GM12878 (cell line): Measurements from ENCODE around the gene RYR2. TPM values are rescaled to one million over a fixed set of nuclear protein-coding genes. Genes with fewer than 3 reads are reported as not detected.

ENCODE experiments used
- ATAC-seq: fragments of 200-7000 bp; cut with Tn5 transposase; 3 replicates; pipeline ENCODE4 v1.9.1; 2020; ENCODE audit warnings: mild to moderate bottlenecking, moderate library complexity
- BruUV-seq: library from RNA; stranded (reverse); fragments of 400-500 nt; replicated peaks from 2 replicates; lab custom pipeline; 2021; lab: Mats Ljungman, UMichigan
- CTCF ChIA-PET: fragments of 300-600 bp; sonication (Branson Sonifier 250); formaldehyde crosslinking; extraction: SDS; loops from one replicate; lab custom pipeline; 2021; ENCODE audit warnings: inconsistent platforms; lab: Yijun Ruan, JAX
- POLR2A ChIA-PET: fragments of 350-600 bp; formaldehyde crosslinking; extraction: SDS; loops from one replicate; lab custom pipeline; 2021; ENCODE audit warnings: inconsistent platforms; lab: Charles Lee
- RAD21 ChIA-PET: fragments of 300-600 bp; sonication (Branson Sonifier 250); formaldehyde crosslinking; loops from one replicate; lab custom pipeline; 2023; ENCODE audit warnings: antibody characterized with exemption; ENCODE audit not compliant: unreplicated experiment; lab: Charles Lee
- SMC1A ChIA-PET: fragments of 300-600 bp; sonication (Branson Sonifier 250); formaldehyde crosslinking; loops from one replicate; lab custom pipeline; 2023; ENCODE audit not compliant: unreplicated experiment, uncharacterized antibody; lab: Charles Lee
- DNase-seq: peaks from one replicate; pipeline ENCODE4 v3.0.0-alpha.2; 2011; ENCODE audit warnings: low read depth, low spot score
- FAIRE-seq: peaks from 3 replicates; lab custom pipeline; 2011; peaks lifted over from hg19 to GRCh38; lab: Jason Lieb, UNC
- H2AFZ ChIP-seq: 2 replicates; pipeline ENCODE4 v1.6.0; 2011; ENCODE audit warnings: low read depth, low read length, control low read depth; ENCODE audit not compliant: control insufficient read depth
- H3K27ac ChIP-seq: 2 replicates; pipeline ENCODE4 v1.5.1; 2011; ENCODE audit warnings: control low read depth; ENCODE audit not compliant: control insufficient read depth, insufficient read depth
- H3K27me3 ChIP-seq, 2 experiments: replicated peaks in 1 of 2; 2 replicates each; pipeline versions ENCODE4 v1.6.0 to v1.6.1; 2011; ENCODE audit warnings: low read length in 1 of 2; ENCODE audit not compliant: control insufficient read depth in 2 of 2, insufficient read depth in 2 of 2
- H3K36me3 ChIP-seq, 2 experiments: 2 replicates each; pipeline ENCODE4 v1.5.1; 2011; ENCODE audit warnings: low read length in 1 of 2; ENCODE audit not compliant: control insufficient read depth in 2 of 2, insufficient read depth in 2 of 2
- H3K4me1 ChIP-seq: 2 replicates; pipeline ENCODE4 v1.6.1; 2011; ENCODE audit warnings: mild to moderate bottlenecking, low read length, moderate library complexity, mixed read lengths; ENCODE audit not compliant: control insufficient read depth, insufficient read depth
- H3K4me2 ChIP-seq: 2 replicates; pipeline ENCODE4 v1.6.0; 2011; ENCODE audit warnings: control low read depth; ENCODE audit not compliant: control insufficient read depth, insufficient read depth
- H3K4me3 ChIP-seq: fragments of 200-600 bp; sonication (generic); 2 replicates; pipeline ENCODE4 v1.5.1; 2016
- H3K79me2 ChIP-seq: 2 replicates; pipeline ENCODE4 v1.6.0; 2011; ENCODE audit warnings: low read length; ENCODE audit not compliant: control insufficient read depth, insufficient read depth
- H3K9ac ChIP-seq: 2 replicates; pipeline ENCODE4 v1.8.0; 2011; ENCODE audit warnings: low read length, control low read depth, mixed read lengths; ENCODE audit not compliant: control insufficient read depth, insufficient read depth
- H3K9me3 ChIP-seq: replicated peaks from 3 replicates; pipeline ENCODE4 v1.5.1; 2011; ENCODE audit warnings: mild to moderate bottlenecking, low read length; ENCODE audit not compliant: control insufficient read depth, insufficient read depth
- H4K20me1 ChIP-seq: 2 replicates; pipeline ENCODE4 v1.6.0; 2011; ENCODE audit not compliant: control insufficient read depth, insufficient read depth
- CHD4 ChIP-seq: fragments of 200-600 bp; sonication (generic); IDR thresholded peaks from 2 replicates; pipeline ENCODE4 v1.6.1; 2016; ENCODE audit warnings: mild to moderate bottlenecking
- DPF2 ChIP-seq: fragments of 450-650 bp; IDR thresholded peaks from 2 replicates; pipeline ENCODE4 v1.6.1; 2017; ENCODE audit warnings: mild to moderate bottlenecking
- GABPA ChIP-seq: IDR thresholded peaks from 2 replicates; pipeline ENCODE4 v1.6.1; 2014; ENCODE audit warnings: antibody characterized with exemption, low read depth, mild to moderate bottlenecking, inconsistent platforms
- IRF5 ChIP-seq: fragments of 450-650 bp; IDR thresholded peaks from 2 replicates; pipeline ENCODE4 v1.6.1; 2017; ENCODE audit warnings: borderline replicate concordance
- KLF5 ChIP-seq: fragments of 450-650 bp; IDR thresholded peaks from 2 replicates; pipeline ENCODE4 v1.6.1; 2014; ENCODE audit warnings: mild to moderate bottlenecking; ENCODE audit not compliant: partially characterized antibody
- MTA2 ChIP-seq: fragments of 450-650 bp; IDR thresholded peaks from 2 replicates; pipeline ENCODE4 v1.6.1; 2016; ENCODE audit warnings: low read depth, mild to moderate bottlenecking, moderate library complexity
- NFXL1 ChIP-seq: fragments of 450-650 bp; IDR thresholded peaks from 2 replicates; pipeline ENCODE4 v1.6.1; 2017; ENCODE audit warnings: antibody characterized with exemption, mild to moderate bottlenecking, borderline replicate concordance
- PBX3 ChIP-seq: IDR thresholded peaks from 2 replicates; pipeline ENCODE4 v1.6.1; 2011; ENCODE audit warnings: mild to moderate bottlenecking, low read depth, low read length, moderate library complexity; ENCODE audit not compliant: insufficient replicate concordance
- RAD21 ChIP-seq: IDR thresholded peaks from 2 replicates; pipeline ENCODE4 v1.6.1; 2011; ENCODE audit warnings: mild to moderate bottlenecking, low read depth, low read length, moderate library complexity; ENCODE audit not compliant: insufficient read depth
- RAD51 ChIP-seq: fragments of 450-650 bp; IDR thresholded peaks from 2 replicates; pipeline ENCODE4 v1.6.1; 2016; ENCODE audit warnings: moderate library complexity, mild to moderate bottlenecking, inconsistent platforms
- SMAD5 ChIP-seq: IDR thresholded peaks from 2 replicates; pipeline ENCODE4 v1.6.1; 2016; ENCODE audit warnings: antibody characterized with exemption, low read depth
- SMARCA5 ChIP-seq: fragments of 450-650 bp; IDR thresholded peaks from 2 replicates; pipeline ENCODE4 v1.6.1; 2017; ENCODE audit warnings: mild to moderate bottlenecking
- STAT1 ChIP-seq: fragments of 450-650 bp; conservative IDR thresholded peaks from 2 replicates; pipeline ENCODE4 v1.6.1; 2014; ENCODE audit warnings: antibody characterized with exemption, mild to moderate bottlenecking
- STAT3 ChIP-seq: IDR thresholded peaks from 2 replicates; pipeline ENCODE4 v1.6.1; 2011; ENCODE audit warnings: low read depth, low read length, improper control_type of control experiment
- TBL1XR1 ChIP-seq: IDR thresholded peaks from 2 replicates; pipeline ENCODE4 v1.6.1; 2012; ENCODE audit warnings: low read depth, low read length, improper control_type of control experiment
- TCF3 ChIP-seq: IDR thresholded peaks from 2 replicates; pipeline ENCODE4 v1.6.1; 2012; ENCODE audit warnings: low read depth, mild to moderate bottlenecking, low read length, borderline replicate concordance; ENCODE audit not compliant: insufficient read depth
- ZSCAN29 ChIP-seq: fragments of 450-650 bp; IDR thresholded peaks from 2 replicates; pipeline ENCODE4 v1.6.1; 2017; ENCODE audit warnings: mild to moderate bottlenecking, moderate library complexity
- WGBS: methylation state at CpG from one replicate; pipeline ENCODE4 v1.1.6; 2016; ENCODE audit warnings: low lambda C conversion rate; ENCODE audit not compliant: insufficient replicate concordance, insufficient coverage; ENCODE audit errors: missing lambda C conversion rate; 5-methylcytosine and 5-hydroxymethylcytosine counted together
- in situ Hi-C: fragments of 300-500 bp; cut with MboI; formaldehyde crosslinking; loops from 9 replicates; pipeline ENCODE4 v1.14.3; 2018; ENCODE audit warnings: mixed read lengths
- intact Hi-C: fragments of 100-400 bp; cut with micrococcal nuclease; formaldehyde crosslinking; loops from one replicate; pipeline ENCODE4 v1.14.2; 2022; ENCODE audit not compliant: unreplicated experiment
- polyA plus RNA-seq, 11 experiments: library from polyadenylated mRNA; depleted of rRNA in 4 of 11; unstranded in 6 of 11; stranded (reverse) in 5 of 11; fragments of >200 nt; fragmentation: Nextera tagmentation in 4 of 11; fragmentation: Illumina TruSeq in 1 of 11; extraction: Ambion mirVana in 4 of 11; extraction: Trizol in 1 of 11; gene quantifications; 1 replicate in 1 of 11; 2 replicates in 10 of 11; pipeline versions ENCODE4 v1.2.1 to v1.2.3, GENCODE V29; 2011 to 2016; ENCODE audit warnings: inconsistent platforms in 2 of 11, missing spikeins in 2 of 11, low read depth in 1 of 11
- total RNA-seq, 4 experiments: library from RNA; depleted of rRNA in 3 of 4; stranded (reverse); fragments of >200 nt in 3 of 4; fragmentation: Illumina TruSeq in 1 of 4; extraction: Trizol in 1 of 4; gene quantifications; 2 replicates each; pipeline versions ENCODE4 v1.2.1 to v1.2.3, GENCODE V29; 2013 to 2021

Gene RYR2
- total and polyA plus RNA-seq, 10 of the 15 experiments (the other 5 are each of a cell fraction or from before 2014, with no cell fraction given), result 0.01 to 0.04 TPM; not detected in 8

- RAD21 ChIA-PET, result no interaction called here
- no peak for ATAC-seq
Measured at GRCh38 chr1:237503292-237503691, 461.3 kb downstream of the RYR2 start.

More at GRCh38 chr1:237503292-237503691, 461.3 kb downstream of the RYR2 start:
- Histone ChIP-seq H3K79me2 (no peaks in the 10 kb centered on the region), H3K9ac (no peak overlapping the region), H3K36me3 (no peaks in the 10 kb centered on the region), H2AFZ (no peak overlapping the region), H3K9me3 (no peaks in the 10 kb centered on the region; the same call in 1 of the 3 replicates), H3K27ac (no peak overlapping the region), H3K27me3 (no peaks in the 10 kb centered on the region; a peak in 1 of 4 replicates), H3K4me3 (no peak overlapping the region), H3K4me2 (no peak overlapping the region), H3K4me1 (no peaks in the 10 kb centered on the region; the same call in 1 of the 2 replicates), H4K20me1 (no peaks in the 10 kb centered on the region)
- no peak for FAIRE-seq
- SMC1A ChIA-PET, result no interaction called here
- WGBS, result 39% methylated on average over 8 of the region's 8 CpGs
- BruUV-seq, result no TSS peak
- TF ChIP-seq KLF5, result no peak
- no peak for TF ChIP-seq DPF2
- TF ChIP-seq PBX3, result no peak
- TF ChIP-seq IRF5, result no peak
- TF ChIP-seq STAT3, result no peak
- no peak for TF ChIP-seq CHD4
- no peak for TF ChIP-seq TCF3
- no peak for TF ChIP-seq RAD51
- TF ChIP-seq MTA2, result no peak
- no peak for TF ChIP-seq TBL1XR1
- TF ChIP-seq SMARCA5, result no peak
- TF ChIP-seq SMAD5, result no peak
- no peak for TF ChIP-seq GABPA
- TF ChIP-seq ZSCAN29, result no peak
- no peak for TF ChIP-seq STAT1
- TF ChIP-seq NFXL1, result no peak
- no peak for TF ChIP-seq RAD21
- in situ Hi-C loops (no loop called here), intact Hi-C loops (no loop called here)
- CTCF ChIA-PET, result no interaction called here
- no peak for DNase-seq
- POLR2A ChIA-PET, result no interaction called here
